ENCODE data around the gene SYT1. TPM values are rescaled to one million over a fixed set of nuclear protein-coding genes. Genes with fewer than 3 reads are reported as not detected.

Gene SYT1
- total RNA-seq, 3 donors from 2014 or later = 1.4 to 11.8 (median 2.0) TPM

DNA sequence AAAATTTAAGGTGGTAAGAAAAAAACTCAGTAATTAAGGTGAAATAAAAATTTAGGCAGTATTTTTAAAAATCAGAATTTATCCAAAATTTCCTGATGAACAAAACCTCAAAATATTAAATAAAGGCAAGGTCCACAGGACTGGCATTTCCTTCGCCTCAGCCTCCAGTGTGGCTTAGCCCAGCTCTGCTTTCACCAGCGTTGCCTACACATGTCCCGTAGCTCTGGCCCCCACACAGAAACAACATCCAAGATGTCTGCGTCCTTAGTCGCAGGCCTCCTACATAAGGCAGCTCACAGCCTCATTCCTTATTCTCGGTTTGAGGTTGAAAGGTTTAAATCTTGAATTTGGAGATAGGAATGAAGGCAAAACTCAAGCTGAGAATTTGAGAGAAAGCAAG is 274.3 kb downstream of the SYT1 start:
- ATAC-seq = no peak
- DNase-seq = no peak
- Histone ChIP-seq H3K4me3 (no peak overlapping the region), H3K36me3 (ENCODE audit: low read depth) (no peaks in the 10 kb centered on the region), H3K4me1 (ENCODE audit: low read depth) (no peaks in the 10 kb centered on the region), H3K9me3 (no peaks in the 10 kb centered on the region)
- intact Hi-C loops (cut with DNase I, micrococcal nuclease) = no loop called here
- TF ChIP-seq, protein P1, sequence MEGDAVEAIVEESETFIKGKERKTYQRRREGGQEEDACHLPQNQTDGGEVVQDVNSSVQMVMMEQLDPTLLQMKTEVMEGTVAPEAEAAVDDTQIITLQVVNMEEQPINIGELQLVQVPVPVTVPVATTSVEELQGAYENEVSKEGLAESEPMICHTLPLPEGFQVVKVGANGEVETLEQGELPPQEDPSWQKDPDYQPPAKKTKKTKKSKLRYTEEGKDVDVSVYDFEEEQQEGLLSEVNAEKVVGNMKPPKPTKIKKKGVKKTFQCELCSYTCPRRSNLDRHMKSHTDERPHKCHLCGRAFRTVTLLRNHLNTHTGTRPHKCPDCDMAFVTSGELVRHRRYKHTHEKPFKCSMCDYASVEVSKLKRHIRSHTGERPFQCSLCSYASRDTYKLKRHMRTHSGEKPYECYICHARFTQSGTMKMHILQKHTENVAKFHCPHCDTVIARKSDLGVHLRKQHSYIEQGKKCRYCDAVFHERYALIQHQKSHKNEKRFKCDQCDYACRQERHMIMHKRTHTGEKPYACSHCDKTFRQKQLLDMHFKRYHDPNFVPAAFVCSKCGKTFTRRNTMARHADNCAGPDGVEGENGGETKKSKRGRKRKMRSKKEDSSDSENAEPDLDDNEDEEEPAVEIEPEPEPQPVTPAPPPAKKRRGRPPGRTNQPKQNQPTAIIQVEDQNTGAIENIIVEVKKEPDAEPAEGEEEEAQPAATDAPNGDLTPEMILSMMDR (IDR thresholded peaks at IDR 0.05) = no peak

DNA sequence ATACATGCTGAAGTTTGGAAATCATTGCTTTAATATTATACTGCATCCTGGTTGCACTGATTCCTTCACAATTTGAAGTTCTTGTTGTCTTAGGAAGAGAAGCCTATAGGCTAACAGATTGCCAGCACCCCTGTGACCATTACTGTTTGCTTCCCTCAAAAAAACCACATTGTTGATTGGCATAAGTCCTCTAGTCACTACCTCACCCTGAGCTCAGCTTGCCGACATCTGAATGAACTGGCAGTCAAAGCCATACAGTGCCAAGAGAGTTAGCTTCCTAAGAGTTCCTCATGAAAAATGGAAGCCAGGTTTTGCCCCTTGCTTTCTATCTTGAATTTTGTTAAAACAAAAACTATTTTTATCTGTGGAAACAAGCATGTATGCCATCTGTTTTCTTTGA is 276.1 kb downstream of the SYT1 start:
- DNase-seq (no peak), ATAC-seq (no peak)
- intact Hi-C loops (cut with DNase I, micrococcal nuclease) = no loop called here
- TF ChIP-seq, protein P1 (IDR thresholded peaks at IDR 0.05) = no peak
- H3K4me1 ChIP-seq (ENCODE audit: low read depth) = no peaks in the 10 kb centered on the region
- H3K4me3 ChIP-seq = no peak overlapping the region
- H3K9me3 ChIP-seq = no peaks in the 10 kb centered on the region
- no peaks in the 10 kb centered on the region for H3K36me3 ChIP-seq (ENCODE audit: low read depth)

DNA sequence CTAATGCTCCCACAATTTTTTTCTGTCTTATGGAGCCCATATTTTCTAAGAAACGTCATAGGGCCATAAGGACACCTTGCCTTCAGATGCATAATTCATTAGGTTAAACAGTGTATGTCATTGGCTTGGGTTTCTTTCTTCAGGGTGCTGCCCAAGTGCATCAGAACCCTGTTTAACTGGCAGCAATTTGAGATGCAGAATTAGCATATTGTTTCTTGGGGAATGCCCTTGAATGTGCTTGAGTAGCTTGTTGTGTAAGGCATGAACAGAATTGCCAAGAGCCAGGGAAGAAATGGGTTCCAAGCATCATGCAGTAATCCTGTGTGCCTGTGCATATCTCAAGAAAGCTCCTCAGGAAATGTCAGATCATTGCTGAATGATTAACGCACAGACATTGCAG is 277.2 kb downstream of the SYT1 start:
- intact Hi-C loops (cut with DNase I, micrococcal nuclease) = no loop called here
- Histone ChIP-seq H3K4me3 (no peak overlapping the region), H3K4me1 (ENCODE audit: low read depth) (no peaks in the 10 kb centered on the region), H3K9me3 (no peaks in the 10 kb centered on the region), H3K36me3 (ENCODE audit: low read depth) (no peaks in the 10 kb centered on the region)
- DNase-seq (no peak), ATAC-seq (no peak)
- TF ChIP-seq, protein P1 (IDR thresholded peaks at IDR 0.05) = no peak

DNA sequence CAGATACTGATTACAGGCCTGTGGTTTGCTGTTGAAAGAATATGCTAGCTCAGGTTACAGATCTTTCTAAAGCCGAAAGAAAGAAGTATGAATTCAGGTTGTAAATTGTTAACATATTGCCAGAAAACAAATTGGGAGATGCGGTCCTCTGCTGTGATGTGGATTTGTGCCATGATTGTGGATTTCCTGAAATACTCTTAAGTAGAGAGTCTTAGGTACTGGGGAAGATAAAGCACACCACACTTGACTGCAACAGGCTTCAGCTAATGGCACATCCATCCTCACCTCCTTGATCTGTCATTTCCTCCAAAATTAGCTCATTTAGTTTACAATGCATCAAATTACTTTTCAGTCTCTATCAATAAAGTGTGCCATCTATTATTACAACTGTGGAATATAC is 279.2 kb downstream of the SYT1 start:
- TF ChIP-seq, protein P1 (IDR thresholded peaks at IDR 0.05) = no peak
- no peaks in the 10 kb centered on the region for H3K36me3 ChIP-seq (ENCODE audit: low read depth)
- no peaks in the 10 kb centered on the region for H3K9me3 ChIP-seq
- ATAC-seq (no peak), DNase-seq (no peak)
- no peak overlapping the region for H3K4me3 ChIP-seq
- H3K4me1 ChIP-seq (ENCODE audit: low read depth) = no peaks in the 10 kb centered on the region
- intact Hi-C loops (cut with DNase I, micrococcal nuclease) = no loop called here

DNA sequence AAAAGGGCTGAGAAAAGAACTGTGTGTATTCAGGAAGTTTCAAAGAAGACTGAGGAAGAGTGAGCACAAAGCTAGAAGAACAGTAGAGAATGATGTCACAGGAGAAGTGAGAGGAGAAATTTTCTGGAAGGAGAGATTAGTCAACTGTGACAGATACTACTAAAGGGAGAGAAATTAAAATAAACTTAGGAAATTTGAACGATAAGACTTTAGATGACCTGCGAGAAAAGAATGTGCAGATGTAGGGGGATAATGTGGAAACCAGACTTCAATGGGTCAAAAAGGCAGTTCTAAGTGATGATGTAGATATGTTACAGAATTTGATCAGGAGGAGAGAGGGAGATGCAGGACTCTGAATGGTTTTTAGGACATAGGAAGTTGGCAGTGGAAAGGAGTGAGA is 287.4 kb downstream of the SYT1 start:
- DNase-seq (no peak), ATAC-seq (no peak)
- Histone ChIP-seq H3K36me3 (ENCODE audit: low read depth) (no peaks in the 10 kb centered on the region), H3K9me3 (no peaks in the 10 kb centered on the region), H3K4me1 (ENCODE audit: low read depth) (no peaks in the 10 kb centered on the region), H3K4me3 (no peak overlapping the region)
- intact Hi-C loops (cut with DNase I, micrococcal nuclease) = no loop called here
- TF ChIP-seq, protein P1 (IDR thresholded peaks at IDR 0.05) = no peak

DNA sequence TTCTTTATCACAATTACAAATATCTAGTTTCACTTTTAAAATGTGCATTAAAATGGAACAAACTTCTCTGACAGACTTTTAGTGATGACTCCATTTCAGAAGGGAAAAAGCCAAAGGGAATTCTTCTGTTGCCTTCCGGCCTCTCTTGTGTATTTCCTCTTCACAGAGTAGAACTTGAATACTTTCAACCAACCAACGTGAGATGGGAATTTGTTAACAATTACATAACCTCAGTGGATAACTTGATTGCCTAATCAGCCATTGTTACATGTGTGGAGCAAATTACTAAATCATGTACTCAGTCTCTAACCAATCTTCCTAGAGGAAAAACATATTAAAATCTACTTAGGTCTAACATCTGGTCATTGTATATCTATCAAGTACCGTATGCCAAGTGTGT is 291.1 kb downstream of the SYT1 start:
- Histone ChIP-seq H3K36me3 (ENCODE audit: low read depth) (no peaks in the 10 kb centered on the region), H3K9me3 (no peaks in the 10 kb centered on the region), H3K4me3 (no peak overlapping the region), H3K4me1 (ENCODE audit: low read depth) (no peaks in the 10 kb centered on the region)
- ATAC-seq = no peak
- intact Hi-C loops (cut with DNase I, micrococcal nuclease) = no loop called here
- TF ChIP-seq, protein P1 (IDR thresholded peaks at IDR 0.05) = no peak
- DNase-seq = no peak
